ENCODE measurements around the gene TRAF3IP1.
"Not testable (repeated sequence)": the region's sequence is repeated elsewhere in the genome, so short reads cannot be mapped to it uniquely, and the experiment has no call there.

Gene TRAF3IP1

DNA sequence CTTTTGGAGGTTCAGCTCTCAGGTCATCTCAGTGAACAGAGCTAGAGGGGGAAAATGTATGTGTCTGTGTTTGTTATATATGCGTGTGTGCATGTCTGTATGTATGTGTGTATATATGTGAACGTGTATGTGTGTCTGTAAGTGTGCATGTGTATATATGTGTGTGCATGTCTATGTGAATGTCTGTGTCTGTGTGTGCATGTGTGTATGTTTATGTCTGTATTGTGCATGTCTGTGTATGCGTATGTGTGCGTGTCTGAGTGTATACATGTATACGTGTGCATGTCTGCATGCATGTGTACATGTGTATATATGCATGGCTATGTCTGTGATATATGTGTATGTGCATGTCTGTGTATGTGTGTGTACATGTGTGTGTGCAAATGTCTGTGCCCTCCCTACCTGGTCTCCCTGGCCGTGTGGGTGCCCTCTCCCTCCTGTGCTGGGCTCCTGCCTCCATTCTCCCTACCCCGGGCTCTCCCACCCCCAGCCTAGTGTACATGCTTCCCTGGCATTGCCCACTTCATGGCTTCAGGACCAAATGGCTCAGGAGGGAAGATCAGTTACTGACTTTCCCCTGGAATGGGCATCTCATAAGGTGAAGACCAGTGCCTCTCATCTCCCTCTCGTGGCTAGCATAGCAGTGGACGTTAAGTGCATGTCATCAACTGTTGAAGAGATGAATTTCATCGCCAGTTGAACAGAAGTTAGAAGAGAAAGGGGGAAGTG lies 49.9 kb downstream of the TRAF3IP1 start:
- CTCF ChIA-PET = interaction anchor here (0.6 to 6.9 kb wide), 49 partner anchors 8 to 738 kb away, joined by 3 to 142 read pairs (median 5); partner anchors contain the start of gene TWIST2
- no peak for DNase-seq (ENCODE audit: low read depth, low spot score)
- TF ChIP-seq, protein P1, sequence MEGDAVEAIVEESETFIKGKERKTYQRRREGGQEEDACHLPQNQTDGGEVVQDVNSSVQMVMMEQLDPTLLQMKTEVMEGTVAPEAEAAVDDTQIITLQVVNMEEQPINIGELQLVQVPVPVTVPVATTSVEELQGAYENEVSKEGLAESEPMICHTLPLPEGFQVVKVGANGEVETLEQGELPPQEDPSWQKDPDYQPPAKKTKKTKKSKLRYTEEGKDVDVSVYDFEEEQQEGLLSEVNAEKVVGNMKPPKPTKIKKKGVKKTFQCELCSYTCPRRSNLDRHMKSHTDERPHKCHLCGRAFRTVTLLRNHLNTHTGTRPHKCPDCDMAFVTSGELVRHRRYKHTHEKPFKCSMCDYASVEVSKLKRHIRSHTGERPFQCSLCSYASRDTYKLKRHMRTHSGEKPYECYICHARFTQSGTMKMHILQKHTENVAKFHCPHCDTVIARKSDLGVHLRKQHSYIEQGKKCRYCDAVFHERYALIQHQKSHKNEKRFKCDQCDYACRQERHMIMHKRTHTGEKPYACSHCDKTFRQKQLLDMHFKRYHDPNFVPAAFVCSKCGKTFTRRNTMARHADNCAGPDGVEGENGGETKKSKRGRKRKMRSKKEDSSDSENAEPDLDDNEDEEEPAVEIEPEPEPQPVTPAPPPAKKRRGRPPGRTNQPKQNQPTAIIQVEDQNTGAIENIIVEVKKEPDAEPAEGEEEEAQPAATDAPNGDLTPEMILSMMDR (IDR thresholded peaks at IDR 0.05; ENCODE audit: insufficient read depth, low read length, missing control alignments) = no peak
- H3K4me3 ChIP-seq (ENCODE audit: low read depth, low read length) = no peak overlapping the region
- POLR2A ChIA-PET = interaction anchor here (0.7 kb wide), 1 partner anchor 33 kb away, joined by 3 read pairs; no protein-coding TSS in a partner anchor

DNA sequence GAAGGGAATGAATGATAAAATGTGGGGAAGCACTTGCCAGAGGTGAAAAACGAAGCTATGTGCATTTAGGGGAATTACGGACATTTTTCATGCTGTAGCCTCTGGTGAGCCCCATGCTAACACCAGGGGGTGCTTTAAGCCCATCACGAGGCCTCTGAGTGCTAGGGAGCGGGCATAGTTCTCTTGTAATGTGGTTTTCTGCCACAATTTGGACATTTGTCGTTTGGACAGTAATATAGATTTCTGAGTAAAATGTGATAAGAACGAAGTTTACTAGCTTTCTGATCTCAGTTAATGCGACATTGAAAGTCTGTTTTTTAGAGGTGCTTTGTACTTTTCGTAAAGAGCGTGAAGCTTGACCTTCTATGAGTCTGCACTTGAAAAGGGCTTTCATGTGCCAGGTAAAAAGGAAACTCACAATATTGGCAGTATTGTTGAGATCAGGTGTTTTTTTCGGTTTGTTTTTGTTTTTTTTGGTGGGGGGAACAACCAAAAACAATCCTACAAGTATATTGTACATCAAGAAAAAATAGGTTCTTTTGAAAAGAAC lies 50.6 kb downstream of the TRAF3IP1 start:
- ChIA-PET CTCF (interaction anchor here (0.6 to 6.9 kb wide), 48 partner anchors 9 to 738 kb away, joined by 3 to 142 read pairs (median 5); partner anchors contain the start of gene TWIST2), POLR2A (interaction anchor here (0.7 kb wide), 1 partner anchor 33 kb away, joined by 3 read pairs; no protein-coding TSS in a partner anchor)
- TF ChIP-seq, protein P1 (IDR thresholded peaks at IDR 0.05; ENCODE audit: insufficient read depth, low read length, missing control alignments) = peak; percentile 79
- no peak overlapping the region for H3K4me3 ChIP-seq (ENCODE audit: low read depth, low read length)
- DNase-seq (ENCODE audit: low read depth, low spot score) = no peak

GRCh38 chr2:238372277-238372676 lies 52.0 kb downstream of the TRAF3IP1 start:
- H3K4me3 ChIP-seq (ENCODE audit: low read depth, low read length); DNase-seq (ENCODE audit: low read depth, low spot score); POLR2A ChIA-PET: not testable (repeated sequence)
- CTCF ChIA-PET = interaction anchor here (6.9 kb wide), 1 partner anchor 87 kb away, joined by 142 read pairs; no protein-coding TSS in a partner anchor

DNA sequence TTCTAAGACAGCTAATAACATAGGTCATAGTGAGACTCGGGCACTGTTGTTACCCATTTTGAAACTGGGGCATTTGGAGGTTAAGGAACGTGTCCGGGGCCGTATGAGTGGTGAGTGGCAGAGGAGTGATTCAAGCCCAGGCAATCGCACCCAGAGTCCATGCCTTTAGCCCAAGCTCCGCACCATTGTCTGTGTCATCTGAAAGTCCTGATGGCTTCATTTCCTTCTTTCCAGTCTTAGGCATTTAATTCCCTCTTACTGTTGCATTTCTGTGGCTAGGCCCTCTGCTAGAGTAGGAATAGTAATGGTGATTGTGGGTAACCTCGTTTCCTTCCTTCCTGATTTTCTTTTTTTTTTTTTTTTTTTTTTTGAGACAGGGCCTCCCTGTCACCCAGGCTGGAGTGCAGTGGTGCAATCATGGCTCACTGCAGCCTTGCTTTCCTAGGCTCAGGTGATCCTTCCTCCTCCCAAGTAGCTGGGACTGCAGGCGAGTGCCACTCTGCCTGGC lies 56.6 kb downstream of the TRAF3IP1 start:
- TF ChIP-seq, protein P1 (IDR thresholded peaks at IDR 0.05; ENCODE audit: insufficient read depth, low read length, missing control alignments) = no peak
- ChIA-PET CTCF (interaction anchor here (1.0 to 3.1 kb wide), 8 partner anchors 9 to 408 kb away, joined by 3 to 13 read pairs (median 6); no protein-coding TSS in a partner anchor), POLR2A (no interaction called here)
- no peak for DNase-seq (ENCODE audit: low read depth, low spot score)
- H3K4me3 ChIP-seq (ENCODE audit: low read depth, low read length) = no peak overlapping the region

DNA sequence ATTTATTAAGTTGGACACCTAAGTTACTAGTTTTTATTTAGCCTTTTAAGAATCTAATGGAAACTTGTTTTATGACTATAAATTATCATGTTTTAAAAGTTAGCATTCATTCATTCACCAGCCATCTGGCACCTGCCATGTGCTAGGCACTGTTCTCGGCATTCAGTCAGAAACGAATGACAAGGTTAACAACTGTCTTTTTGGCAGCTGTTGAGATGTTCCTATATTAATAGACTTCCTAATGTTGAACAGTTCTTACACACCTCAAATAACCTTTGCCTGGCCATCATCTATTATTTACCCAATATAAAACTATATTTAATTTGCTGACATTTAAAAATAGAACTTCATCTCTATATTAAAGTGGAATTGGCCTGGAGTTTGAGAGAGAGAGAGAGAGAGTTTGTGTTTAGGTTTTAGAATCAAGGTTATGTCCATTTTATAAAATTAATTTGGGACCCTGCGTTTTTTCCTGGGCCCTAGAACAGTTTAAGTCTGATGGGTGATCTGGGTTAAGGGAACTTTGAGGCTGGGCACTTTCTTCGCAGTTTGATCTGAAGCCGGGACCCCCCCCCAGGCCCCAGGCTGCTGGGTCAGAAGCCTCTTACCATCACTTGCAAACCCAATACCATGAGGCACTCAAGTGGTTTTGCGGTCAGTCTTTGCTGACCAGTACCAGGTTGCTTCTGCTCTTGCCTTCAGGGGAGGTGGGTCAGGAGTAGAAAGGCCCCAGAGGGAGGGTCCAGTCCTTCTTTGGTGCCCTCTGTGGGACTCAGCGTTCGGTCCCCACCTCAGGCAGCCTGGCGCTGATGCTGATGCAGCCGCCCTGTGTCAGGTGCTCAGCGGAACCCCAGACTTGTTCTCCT lies 58.1 kb downstream of the TRAF3IP1 start:
- ChIA-PET POLR2A (no interaction called here), CTCF (interaction anchor here (1.1 to 4.0 kb wide), 5 partner anchors 8 to 407 kb away, joined by 3 to 42 read pairs (median 7); no protein-coding TSS in a partner anchor)
- no peak for DNase-seq (ENCODE audit: low read depth, low spot score)

More for the DNA sequence above, 58.1 kb downstream of the TRAF3IP1 start:
- TF ChIP-seq, protein P1 (IDR thresholded peaks at IDR 0.05; ENCODE audit: insufficient read depth, low read length, missing control alignments) = no peak
- H3K4me3 ChIP-seq (ENCODE audit: low read depth, low read length) = no peak overlapping the region
